HEK293T (cell line): Measurements from ENCODE around the gene PRDM16.

Source experiments
- CTCF ChIA-PET: fragments of 350-600 bp; formaldehyde crosslinking; extraction: SDS; loops from one replicate; lab custom pipeline; 2021; ENCODE audit warnings: antibody characterized with exemption, inconsistent platforms; lab: Yijun Ruan, JAX
- POLR2A ChIA-PET: fragments of 350-600 bp; formaldehyde crosslinking; extraction: SDS; loops from one replicate; lab custom pipeline; 2020; ENCODE audit warnings: antibody characterized with exemption, inconsistent platforms; lab: Yijun Ruan, JAX
- DNase-seq: peaks from one replicate; pipeline ENCODE4 v3.0.0; 2012; ENCODE audit warnings: mixed read lengths; ENCODE audit errors: extremely low spot score
- ARNT ChIP-seq: fragments of 450-650 bp; IDR thresholded peaks from 2 replicates; pipeline ENCODE4 v1.6.1; 2017; ENCODE audit warnings: mild to moderate bottlenecking
- BHLHE40 ChIP-seq: fragments of 450-650 bp; IDR thresholded peaks from 2 replicates; pipeline ENCODE4 v1.6.1; 2016; ENCODE audit warnings: mild to moderate bottlenecking, moderate library complexity, borderline replicate concordance
- CTBP1 ChIP-seq: fragments of 450-650 bp; IDR thresholded peaks from 2 replicates; pipeline ENCODE4 v1.6.1; 2016; ENCODE audit warnings: borderline replicate concordance
- ELF4 ChIP-seq: fragments of 450-650 bp; IDR thresholded peaks from 2 replicates; pipeline ENCODE4 v1.6.1; 2017; ENCODE audit warnings: antibody characterized with exemption
- FOXA1 ChIP-seq: fragments of 450-650 bp; IDR thresholded peaks from 2 replicates; pipeline ENCODE4 v1.6.1; 2016; ENCODE audit warnings: mild to moderate bottlenecking
- FOXK2 ChIP-seq: fragments of 450-650 bp; IDR thresholded peaks from 2 replicates; pipeline ENCODE4 v1.6.1; 2016; ENCODE audit warnings: mild to moderate bottlenecking
- FOXM1 ChIP-seq: fragments of 450-650 bp; IDR thresholded peaks from 2 replicates; pipeline ENCODE4 v1.6.1; 2017; ENCODE audit warnings: mild to moderate bottlenecking, borderline replicate concordance
- HDGF ChIP-seq: fragments of 450-650 bp; IDR thresholded peaks from 2 replicates; pipeline ENCODE4 v1.6.1; 2017; ENCODE audit warnings: antibody characterized with exemption, borderline replicate concordance
- L3MBTL2 ChIP-seq: fragments of 450-650 bp; conservative IDR thresholded peaks from 2 replicates; pipeline ENCODE4 v1.6.1; 2016; ENCODE audit warnings: mild to moderate bottlenecking
- LEF1 ChIP-seq: fragments of 450-650 bp; IDR thresholded peaks from 2 replicates; pipeline ENCODE4 v1.6.1; 2017; ENCODE audit warnings: mild to moderate bottlenecking, borderline replicate concordance
- NFRKB ChIP-seq: fragments of 450-650 bp; IDR thresholded peaks from 2 replicates; pipeline ENCODE4 v1.6.1; 2016; ENCODE audit warnings: mild to moderate bottlenecking, moderate library complexity
- PKNOX1 ChIP-seq: fragments of 450-650 bp; IDR thresholded peaks from 2 replicates; pipeline ENCODE4 v1.6.1; 2016
- SP1 ChIP-seq: fragments of 450-650 bp; IDR thresholded peaks from 2 replicates; pipeline ENCODE4 v1.6.1; 2017
- SUZ12 ChIP-seq: fragments of 450-650 bp; IDR thresholded peaks from 2 replicates; pipeline ENCODE4 v1.6.1; 2016; ENCODE audit warnings: mild to moderate bottlenecking
- TARDBP ChIP-seq: fragments of 450-650 bp; IDR thresholded peaks from 2 replicates; pipeline ENCODE4 v1.6.1; 2016
- ZNF384 ChIP-seq: fragments of 450-650 bp; IDR thresholded peaks from 2 replicates; pipeline ENCODE4 v1.6.1; 2016

PRDM16 gene

GRCh38 chr1:3419415-3420204 lies 350.6 kb downstream of the PRDM16 start:
- POLR2A ChIA-PET = interaction anchor here (0.8 to 2.3 kb wide), 6 partner anchors 16 to 100 kb away, joined by 3 to 8 read pairs (median 5); no protein-coding TSS in a partner anchor
- CTCF ChIA-PET = interaction anchor here (0.6 to 1.9 kb wide), 10 partner anchors 12 to 379 kb away, joined by 3 to 9 read pairs (median 3); no protein-coding TSS in a partner anchor
- 0 out of 2 replicates have a peak, but pooled peaks have one; percentile 30 for TF ChIP-seq LEF1
- TF ChIP-seq ARNT = 0 out of 2 replicates have a peak, but pooled peaks have one; percentile 57
- TF ChIP-seq CTBP1 = peak; percentile 83; the same call in 1 of the 2 replicates
- no peak for TF ChIP-seq NFRKB
- TF ChIP-seq FOXM1 = peak; percentile 69; the same call in 1 of the 2 replicates
- no peak for TF ChIP-seq BHLHE40
- TF ChIP-seq PKNOX1 = peak; percentile 87
- peak; percentile 49 for DNase-seq

- ChIA-PET POLR2A (interaction anchor here (1.2 to 2.3 kb wide), 4 partner anchors 19 to 101 kb away, joined by 3 to 8 read pairs (median 6); no protein-coding TSS in a partner anchor), CTCF (interaction anchor here (0.7 to 1.9 kb wide), 8 partner anchors 12 to 380 kb away, joined by 3 to 9 read pairs (median 3); no protein-coding TSS in a partner anchor)
- DNase-seq = peak; percentile 35
- TF ChIP-seq BHLHE40 = no peak
- peak; percentile 42; the same call in 1 of the 2 replicates for TF ChIP-seq L3MBTL2
These were observed 351.4 kb downstream of the PRDM16 start for GRCh38 chr1:3420218-3420951.

- no peak for DNase-seq
- CTCF ChIA-PET = no interaction called here
- TF ChIP-seq L3MBTL2 (no peak), ARNT (no peak), ZNF384 (no peak), FOXM1 (no peak), ELF4 (no peak)
- POLR2A ChIA-PET = no interaction called here
These were observed 353.6 kb downstream of the PRDM16 start for GRCh38 chr1:3422638-3423037.

GRCh38 chr1:3423245-3423829 lies 354.3 kb downstream of the PRDM16 start:
- no peak for TF ChIP-seq FOXM1
- ChIA-PET CTCF (interaction anchor here (2.0 kb wide), 1 partner anchor 73 kb away, joined by 14 read pairs; no protein-coding TSS in a partner anchor), POLR2A (no interaction called here)
- DNase-seq = no peak

- POLR2A ChIA-PET = no interaction called here
- no peak for DNase-seq
- TF ChIP-seq HDGF = no peak
- no peak for TF ChIP-seq NFRKB
- TF ChIP-seq FOXK2 = no peak
- TF ChIP-seq SP1 = no peak
- no peak for TF ChIP-seq ELF4
- TF ChIP-seq ARNT = no peak
- no peak for TF ChIP-seq LEF1
- TF ChIP-seq L3MBTL2 = no peak
- TF ChIP-seq FOXA1 = no peak
- TF ChIP-seq SUZ12 = no peak
- no peak for TF ChIP-seq PKNOX1
- TF ChIP-seq ZNF384 = no peak
- TF ChIP-seq TARDBP = no peak
- no peak for TF ChIP-seq FOXM1
- CTCF ChIA-PET = interaction anchor here (0.6 to 2.0 kb wide), 3 partner anchors 74 to 406 kb away, joined by 3 to 14 read pairs (median 3); no protein-coding TSS in a partner anchor
These were observed 355.1 kb downstream of the PRDM16 start for GRCh38 chr1:3423896-3424611.

DNA sequence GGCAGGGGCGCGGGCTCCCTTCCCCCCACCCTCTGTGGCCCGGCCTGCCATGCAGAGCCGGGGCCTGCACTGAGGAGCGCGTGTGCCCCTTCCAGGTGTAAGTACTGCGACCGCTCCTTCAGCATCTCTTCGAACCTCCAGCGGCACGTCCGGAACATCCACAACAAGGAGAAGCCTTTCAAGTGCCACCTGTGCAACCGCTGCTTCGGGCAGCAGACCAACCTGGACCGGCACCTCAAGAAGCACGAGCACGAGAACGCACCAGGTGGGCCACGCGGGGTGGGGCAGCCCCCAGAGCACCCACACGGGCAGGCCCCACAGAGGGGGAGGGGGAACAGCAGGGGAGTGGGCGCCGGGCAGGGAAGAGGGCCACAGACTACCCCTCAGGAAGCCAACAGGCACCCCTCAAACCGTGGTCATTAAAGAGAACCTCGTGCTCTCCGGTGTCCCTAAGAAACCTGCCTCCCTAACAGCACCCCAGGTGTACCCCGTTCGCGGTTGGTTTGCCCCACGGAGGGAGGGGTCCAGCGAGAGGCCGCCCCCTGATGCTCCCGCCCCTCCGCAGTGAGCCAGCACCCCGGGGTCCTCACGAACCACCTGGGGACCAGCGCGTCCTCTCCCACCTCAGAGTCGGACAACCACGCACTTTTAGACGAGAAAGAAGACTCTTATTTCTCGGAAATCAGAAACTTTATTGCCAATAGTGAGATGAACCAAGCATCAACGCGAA lies 356.6 kb downstream of the PRDM16 start:
- ChIA-PET POLR2A (no interaction called here), CTCF (no interaction called here)
- TF ChIP-seq ELF4 (no peak), BHLHE40 (no peak), TARDBP (no peak), L3MBTL2 (no peak), ZNF384 (no peak), ARNT (no peak), PKNOX1 (no peak)
- no peak for DNase-seq
